Stimulated activated memory B cell treated with anti-CD40 and anti-IgM and Interleukin-4, amounts not matched to agents 10 μg/mL and 1 μg/mL and 100 μg/mL, for 72 hours (primary cell): ENCODE results near the gene HSD17B14.
A peak's percentile ranks its signal among the peaks of the same experiment; 100 is the strongest.
"Not testable (repeated sequence)": the region's sequence is repeated elsewhere in the genome, so short reads cannot be mapped to it uniquely, and the experiment has no call there.

Source experiments
- ATAC-seq: fragments of 150-1000 bp; cut with Tn5 transposase; 2 replicates; pipeline ENCODE4 v1.10.0; 2021
- H3K27ac Mint-ChIP-seq: one replicate; pipeline ENCODE4 v1.8.0; 2022; ENCODE audit warnings: mild to moderate bottlenecking, mixed read lengths
- H3K27me3 Mint-ChIP-seq: one replicate; pipeline ENCODE4 v1.8.0; 2022; ENCODE audit warnings: mixed read lengths
- H3K36me3 Mint-ChIP-seq: one replicate; pipeline ENCODE4 v1.8.0; 2022; ENCODE audit warnings: mixed read lengths
- H3K4me1 Mint-ChIP-seq: one replicate; pipeline ENCODE4 v1.8.0; 2022; ENCODE audit warnings: mixed read lengths
- H3K4me3 Mint-ChIP-seq: one replicate; pipeline ENCODE4 v1.8.0; 2022; ENCODE audit warnings: mild to moderate bottlenecking, moderate library complexity, mixed read lengths
- H3K9me3 Mint-ChIP-seq: one replicate; pipeline ENCODE4 v1.8.0; 2022; ENCODE audit warnings: mixed read lengths

Gene HSD17B14

GRCh38 chr19:48852292-48852691 lies 16.0 kb upstream of the HSD17B14 start:
- no peak for ATAC-seq
- no peak overlapping the region for H3K4me3 Mint-ChIP-seq
- H3K4me1 Mint-ChIP-seq: no peaks in the 10 kb centered on the region
- H3K36me3 Mint-ChIP-seq: no peaks in the 10 kb centered on the region
- no peaks in the 10 kb centered on the region for H3K9me3 Mint-ChIP-seq
- H3K27ac Mint-ChIP-seq: no peak overlapping the region
- H3K27me3 Mint-ChIP-seq: no peaks in the 10 kb centered on the region

- not testable (repeated sequence) for ATAC-seq, H3K27me3 Mint-ChIP-seq
These were observed 10.4 kb upstream of the HSD17B14 start for GRCh38 chr19:48846659-48847058.

DNA sequence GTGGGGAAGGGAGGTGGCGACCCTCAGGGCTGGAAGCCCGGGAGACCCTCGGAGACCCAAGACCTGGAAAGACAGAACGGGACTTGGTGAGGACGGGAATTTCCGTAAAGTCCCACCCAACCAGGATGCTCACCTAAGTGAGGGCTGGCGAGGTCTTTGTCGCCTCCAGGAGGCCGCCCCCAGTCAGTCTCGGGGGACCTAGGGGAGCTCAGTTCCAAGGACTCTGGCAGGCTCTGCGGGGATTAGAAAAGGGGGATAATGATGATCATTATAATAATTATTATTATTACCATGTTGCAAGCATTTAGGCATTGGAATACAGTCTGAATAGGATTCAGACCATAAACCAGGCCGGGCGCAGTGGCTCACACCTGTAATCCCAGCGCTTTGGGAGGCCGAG lies 9.1 kb upstream of the HSD17B14 start:
- peaks cover 6% of the 10 kb centered on the region for H3K4me1 Mint-ChIP-seq
- H3K36me3 Mint-ChIP-seq: no peaks in the 10 kb centered on the region
- no peak for ATAC-seq
- H3K27ac Mint-ChIP-seq: no peak overlapping the region
- H3K9me3 Mint-ChIP-seq: no peaks in the 10 kb centered on the region
- no peaks in the 10 kb centered on the region for H3K27me3 Mint-ChIP-seq
- no peak overlapping the region for H3K4me3 Mint-ChIP-seq

More at GRCh38 chr19:48846659-48847058, 10.4 kb upstream of the HSD17B14 start:
- not testable (repeated sequence) for H3K4me1 Mint-ChIP-seq, H3K36me3 Mint-ChIP-seq, H3K9me3 Mint-ChIP-seq, H3K27ac Mint-ChIP-seq, H3K4me3 Mint-ChIP-seq

DNA sequence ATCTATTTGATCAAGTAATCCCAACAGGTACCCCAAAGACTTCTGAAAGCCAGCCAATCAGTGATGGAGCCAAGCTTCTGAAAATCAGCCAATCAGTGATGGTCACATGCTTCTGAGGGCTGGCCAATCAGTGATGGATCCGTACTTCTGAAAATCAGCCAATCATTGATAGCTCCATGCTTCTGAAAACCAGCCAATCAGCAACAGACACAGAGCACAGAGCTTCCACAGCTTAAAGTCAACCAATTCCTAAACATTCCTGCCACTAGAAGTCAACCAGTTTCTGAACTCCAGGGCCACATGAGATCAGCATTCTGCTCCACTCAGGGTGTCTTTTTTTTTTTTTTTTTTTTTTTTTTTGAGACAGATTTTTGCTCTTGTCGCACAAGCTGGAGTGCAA lies 8.2 kb upstream of the HSD17B14 start:
- Mint-ChIP-seq H3K4me1 (peaks cover 6% of the 10 kb centered on the region), H3K9me3 (no peaks in the 10 kb centered on the region), H3K4me3 (no peak overlapping the region), H3K27me3 (no peaks in the 10 kb centered on the region), H3K36me3 (no peaks in the 10 kb centered on the region), H3K27ac (no peak overlapping the region)
- ATAC-seq: no peak

DNA sequence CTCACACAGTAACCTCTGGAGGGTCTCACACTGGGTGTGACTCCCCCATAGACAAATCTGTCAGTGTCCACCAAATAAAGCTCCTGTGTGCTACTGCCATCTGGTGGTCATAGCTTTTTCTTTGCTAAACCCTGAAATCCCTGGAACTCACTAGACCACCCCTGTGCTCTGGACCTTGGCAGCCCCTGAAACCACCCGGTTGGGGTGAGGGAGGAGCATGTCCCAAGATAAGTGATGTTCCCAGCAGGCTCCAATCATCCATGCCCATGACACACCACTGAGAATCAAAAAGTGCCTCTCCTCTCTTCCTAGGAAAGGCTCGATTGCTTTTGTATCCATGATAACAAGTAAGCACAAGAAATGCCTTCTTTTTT lies 6.5 kb upstream of the HSD17B14 start:
- no peak overlapping the region for H3K4me3 Mint-ChIP-seq
- no peaks in the 10 kb centered on the region for H3K36me3 Mint-ChIP-seq
- H3K27ac Mint-ChIP-seq: no peak overlapping the region
- peaks cover 9% of the 10 kb centered on the region for H3K4me1 Mint-ChIP-seq
- no peaks in the 10 kb centered on the region for H3K9me3 Mint-ChIP-seq
- H3K27me3 Mint-ChIP-seq: no peaks in the 10 kb centered on the region
- ATAC-seq: peak; percentile 45

DNA sequence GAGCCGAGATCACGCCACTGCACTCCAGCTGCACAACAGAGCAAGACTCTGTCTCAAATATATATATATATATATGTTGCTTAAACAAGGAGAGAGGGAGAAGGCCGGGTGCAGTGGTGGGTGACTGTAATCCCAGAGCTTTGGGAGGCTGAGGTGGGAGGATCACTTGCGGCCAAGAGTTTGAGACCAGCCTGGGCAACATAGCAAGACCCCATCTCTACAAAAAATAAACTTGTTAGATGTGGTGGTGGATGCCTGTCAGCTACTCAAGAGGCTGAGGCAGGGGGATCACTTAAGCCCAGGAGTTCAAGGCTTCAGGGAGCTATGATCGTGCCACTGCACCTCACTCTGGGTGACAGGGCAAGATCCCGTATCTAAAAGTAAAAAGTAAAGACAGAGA lies 5.3 kb upstream of the HSD17B14 start:
- no peak overlapping the region for H3K4me3 Mint-ChIP-seq
- H3K4me1 Mint-ChIP-seq: peaks cover 19% of the 10 kb centered on the region
- no peaks in the 10 kb centered on the region for H3K27me3 Mint-ChIP-seq
- ATAC-seq: no peak
- H3K9me3 Mint-ChIP-seq: no peaks in the 10 kb centered on the region
- no peaks in the 10 kb centered on the region for H3K36me3 Mint-ChIP-seq
- H3K27ac Mint-ChIP-seq: no peak overlapping the region

DNA sequence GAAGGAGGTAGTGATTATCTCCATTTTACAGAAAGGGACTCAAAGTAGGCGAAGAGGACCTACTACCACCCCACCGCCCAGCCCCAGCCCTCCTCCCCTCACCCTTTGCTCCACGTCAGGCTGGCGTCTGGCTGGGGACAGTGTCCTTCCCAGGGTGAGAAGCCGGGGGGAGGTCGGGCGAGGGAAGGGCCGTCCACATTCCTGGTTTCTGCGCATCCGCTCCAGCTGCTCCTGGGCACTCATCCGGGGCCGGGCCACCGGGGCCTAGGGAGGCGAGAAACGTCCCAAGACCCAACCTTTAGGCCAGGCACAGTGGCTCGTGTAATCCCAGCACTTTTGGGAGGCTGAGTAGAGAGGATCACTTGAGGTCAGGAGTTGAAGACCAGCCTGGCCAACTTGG lies 4.8 kb upstream of the HSD17B14 start:
- no peak for ATAC-seq
- H3K27me3 Mint-ChIP-seq: no peaks in the 10 kb centered on the region
- H3K36me3 Mint-ChIP-seq: no peaks in the 10 kb centered on the region
- no peak overlapping the region for H3K27ac Mint-ChIP-seq
- no peaks in the 10 kb centered on the region for H3K9me3 Mint-ChIP-seq
- no peak overlapping the region for H3K4me3 Mint-ChIP-seq
- H3K4me1 Mint-ChIP-seq: peaks cover 24% of the 10 kb centered on the region

GRCh38 chr19:48837687-48838086 lies 1.4 kb upstream of the HSD17B14 start:
- no peaks in the 10 kb centered on the region for H3K36me3 Mint-ChIP-seq
- peaks cover 36% of the 10 kb centered on the region for H3K4me1 Mint-ChIP-seq
- H3K27ac Mint-ChIP-seq: peak overlapping the region; percentile 86
- no peak for ATAC-seq
- H3K9me3 Mint-ChIP-seq: no peaks in the 10 kb centered on the region
- peak overlapping the region; percentile 72 for H3K4me3 Mint-ChIP-seq
- no peaks in the 10 kb centered on the region for H3K27me3 Mint-ChIP-seq

DNA sequence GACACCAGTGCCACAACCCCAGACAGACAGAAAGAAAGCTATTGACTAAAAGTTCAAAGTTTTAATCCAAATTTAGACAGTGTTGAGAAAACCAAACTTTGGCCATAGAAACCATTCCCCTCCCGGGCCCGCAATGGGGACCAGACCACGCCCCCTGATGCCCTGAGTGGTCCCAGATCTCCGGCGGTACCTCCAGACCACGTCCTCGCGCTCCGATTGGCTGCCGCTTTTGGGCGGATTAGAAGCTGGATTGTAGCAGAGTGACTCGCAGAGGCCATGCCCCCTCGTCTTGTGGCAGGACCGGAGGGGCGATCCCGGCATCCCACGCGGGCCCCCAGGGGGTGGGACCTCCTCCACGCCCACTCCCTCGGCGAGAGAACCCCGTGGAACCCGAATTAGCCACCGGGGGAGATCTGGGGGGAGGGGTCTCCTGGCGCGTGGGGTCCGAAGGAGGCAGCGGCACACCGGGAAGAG lies 797 bp upstream of the HSD17B14 start:
- Mint-ChIP-seq H3K4me3 (peak overlapping the region; percentile 82), H3K27me3 (no peaks in the 10 kb centered on the region), H3K9me3 (no peaks in the 10 kb centered on the region), H3K4me1 (peaks cover 32% of the 10 kb centered on the region), H3K36me3 (no peaks in the 10 kb centered on the region), H3K27ac (peak overlapping the region; percentile 86)
- ATAC-seq: peak; percentile 92

DNA sequence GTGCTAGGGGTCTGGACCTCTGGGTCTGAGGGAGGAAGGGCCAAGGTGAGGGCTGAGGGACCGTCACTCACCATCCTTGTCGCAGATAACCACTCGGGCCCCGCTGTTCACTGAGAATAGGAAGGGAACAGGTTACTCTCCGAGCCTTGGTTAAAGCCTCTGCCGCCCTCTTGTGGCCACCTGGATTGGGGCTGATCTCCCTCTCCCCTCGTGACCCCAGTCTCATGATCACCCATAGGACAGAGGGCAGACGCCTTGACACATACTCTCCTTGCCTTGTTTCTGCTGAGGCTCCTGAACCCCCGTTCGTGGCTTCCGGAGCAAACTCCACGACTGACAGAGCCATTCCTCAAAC lies 580 bp downstream of the HSD17B14 start:
- H3K36me3 Mint-ChIP-seq: peaks cover 7% of the 10 kb centered on the region
- no peaks in the 10 kb centered on the region for H3K9me3 Mint-ChIP-seq
- peak overlapping the region; percentile 86 for H3K27ac Mint-ChIP-seq
- no peaks in the 10 kb centered on the region for H3K27me3 Mint-ChIP-seq
- H3K4me1 Mint-ChIP-seq: peaks cover 32% of the 10 kb centered on the region
- peak; percentile 96 for ATAC-seq
- H3K4me3 Mint-ChIP-seq: peak overlapping the region; percentile 82

- no peak for ATAC-seq
- Mint-ChIP-seq H3K4me3 (peak overlapping the region; percentile 44), H3K9me3 (no peaks in the 10 kb centered on the region), H3K27me3 (no peaks in the 10 kb centered on the region), H3K36me3 (peaks cover 7% of the 10 kb centered on the region), H3K4me1 (peaks cover 32% of the 10 kb centered on the region), H3K27ac (peak overlapping the region; percentile 53)
These were observed 2.3 kb downstream of the HSD17B14 start for GRCh38 chr19:48833977-48834376.

GRCh38 chr19:48833049-48833448 lies 3.2 kb downstream of the HSD17B14 start:
- Mint-ChIP-seq H3K9me3 (no peaks in the 10 kb centered on the region), H3K4me3 (no peak overlapping the region), H3K27ac (no peak overlapping the region), H3K27me3 (no peaks in the 10 kb centered on the region), H3K36me3 (peaks cover 7% of the 10 kb centered on the region), H3K4me1 (peaks cover 32% of the 10 kb centered on the region)
- ATAC-seq: no peak

- ATAC-seq: no peak
- H3K27ac Mint-ChIP-seq: no peak overlapping the region
- H3K36me3 Mint-ChIP-seq: peaks cover 7% of the 10 kb centered on the region
- peaks cover 13% of the 10 kb centered on the region for H3K4me1 Mint-ChIP-seq
- H3K9me3 Mint-ChIP-seq: no peaks in the 10 kb centered on the region
- no peak overlapping the region for H3K4me3 Mint-ChIP-seq
- H3K27me3 Mint-ChIP-seq: no peaks in the 10 kb centered on the region
These were observed 5.3 kb downstream of the HSD17B14 start for GRCh38 chr19:48830965-48831364.

DNA sequence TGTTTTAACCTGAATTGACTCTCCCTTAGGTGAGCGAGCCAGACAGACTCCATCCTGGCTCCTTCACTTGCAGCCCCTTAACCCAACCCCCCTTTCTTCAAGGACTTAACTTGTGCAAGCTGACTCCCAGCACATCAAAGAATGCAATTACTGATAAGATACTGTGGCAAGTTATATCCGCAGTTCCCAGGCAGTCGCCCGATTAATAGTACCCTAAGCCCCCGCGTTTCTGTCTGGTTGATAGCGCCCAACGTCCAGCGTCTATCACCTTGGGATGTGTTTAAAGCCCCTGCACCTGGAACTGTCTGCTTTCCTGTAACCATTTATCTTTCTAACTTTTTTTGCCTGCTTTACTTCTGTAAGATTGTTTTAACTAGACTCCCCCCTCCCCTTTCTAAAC lies 6.2 kb downstream of the HSD17B14 start:
- Mint-ChIP-seq H3K9me3 (no peaks in the 10 kb centered on the region), H3K36me3 (peaks cover 7% of the 10 kb centered on the region), H3K27me3 (no peaks in the 10 kb centered on the region), H3K27ac (no peak overlapping the region), H3K4me1 (peaks cover 6% of the 10 kb centered on the region), H3K4me3 (no peak overlapping the region)
- ATAC-seq: no peak

- H3K27ac Mint-ChIP-seq: no peak overlapping the region
- ATAC-seq: no peak
- no peak overlapping the region for H3K4me3 Mint-ChIP-seq
- H3K36me3 Mint-ChIP-seq: peaks cover 6% of the 10 kb centered on the region
- H3K9me3 Mint-ChIP-seq: no peaks in the 10 kb centered on the region
- H3K4me1 Mint-ChIP-seq: no peaks in the 10 kb centered on the region
- no peaks in the 10 kb centered on the region for H3K27me3 Mint-ChIP-seq
These were observed 9.7 kb downstream of the HSD17B14 start for GRCh38 chr19:48826606-48827020.

DNA sequence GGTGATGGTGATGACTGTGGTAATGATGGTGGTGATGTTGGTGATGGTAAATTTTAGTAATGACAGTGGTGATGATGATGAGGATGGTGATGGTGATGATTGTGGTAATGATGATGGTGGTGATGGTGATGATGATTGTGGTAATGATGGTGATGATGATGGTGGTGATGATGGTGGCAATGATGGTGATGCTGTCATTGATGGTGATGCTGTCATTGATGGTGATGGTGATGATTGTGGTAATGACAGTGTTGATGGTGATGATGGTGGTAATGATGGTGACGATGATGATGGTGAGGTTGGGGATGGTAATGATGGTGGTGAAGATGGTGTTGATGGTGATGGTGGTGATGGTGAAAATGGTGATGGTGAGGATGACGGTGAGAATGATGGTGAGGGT lies 13.8 kb downstream of the HSD17B14 start:
- no peaks in the 10 kb centered on the region for H3K9me3 Mint-ChIP-seq
- H3K27ac Mint-ChIP-seq: no peak overlapping the region
- no peak overlapping the region for H3K4me3 Mint-ChIP-seq
- no peaks in the 10 kb centered on the region for H3K4me1 Mint-ChIP-seq
- no peak for ATAC-seq
- no peaks in the 10 kb centered on the region for H3K36me3 Mint-ChIP-seq
- H3K27me3 Mint-ChIP-seq: no peaks in the 10 kb centered on the region

DNA sequence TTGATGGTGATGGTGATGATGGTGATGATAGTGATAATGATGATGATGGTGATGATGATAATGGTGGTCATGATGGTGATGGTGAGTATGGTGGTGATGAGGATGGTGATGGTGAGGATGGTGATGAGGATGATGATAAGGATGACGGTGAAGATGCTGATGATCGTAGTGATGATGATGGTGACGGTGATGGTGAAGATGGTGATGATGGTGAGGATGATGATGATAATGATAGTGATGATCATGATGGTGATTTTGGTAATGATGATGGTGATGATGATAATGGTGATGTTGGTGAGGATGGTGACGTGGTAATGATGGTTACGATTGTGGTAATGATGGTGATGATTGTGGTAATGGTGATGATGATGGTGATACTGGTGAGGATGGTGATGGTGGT lies 14.7 kb downstream of the HSD17B14 start:
- no peak for ATAC-seq
- Mint-ChIP-seq H3K4me1 (no peaks in the 10 kb centered on the region), H3K9me3 (no peaks in the 10 kb centered on the region), H3K27ac (no peak overlapping the region), H3K27me3 (no peaks in the 10 kb centered on the region), H3K36me3 (no peaks in the 10 kb centered on the region), H3K4me3 (no peak overlapping the region)
